ENCODE measurements around the gene TRAF6.

TRAF6 gene

DNA sequence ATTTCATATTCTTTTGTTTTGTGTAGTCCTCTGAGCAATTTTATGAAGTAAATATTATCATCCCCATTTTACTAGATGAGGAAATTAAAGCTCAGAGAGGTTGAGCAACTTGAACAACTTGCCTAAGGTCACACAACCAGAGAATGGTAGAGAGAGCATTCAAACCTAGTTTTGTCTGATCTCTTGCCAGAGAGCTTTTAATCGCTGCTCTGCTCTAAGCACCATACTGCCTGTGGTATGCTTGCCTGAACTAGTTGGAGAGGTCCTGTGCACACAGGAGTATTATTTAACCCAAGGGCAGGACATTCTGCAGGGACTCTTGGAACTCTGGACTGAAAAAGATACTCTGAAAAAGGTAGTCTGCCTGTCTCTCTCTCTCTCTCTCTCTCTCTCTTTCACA, 38.5 kb downstream of the TRAF6 start:
- no peak overlapping the region for H3K27ac ChIP-seq (ENCODE audit: low read length)
- no peak for DNase-seq
- peaks cover 3% of the 10 kb centered on the region; the same call in 1 of the 2 replicates for H4K20me1 ChIP-seq (ENCODE audit: insufficient read depth, low read length)
- H3K9ac ChIP-seq (ENCODE audit: low read depth, low read length), result no peak overlapping the region
- H3K4me1 ChIP-seq (ENCODE audit: insufficient read depth, low read length), result no peaks in the 10 kb centered on the region
- TF ChIP-seq EZH2 (IDR thresholded peaks at IDR 0.05; ENCODE audit: borderline replicate concordance, low read depth, low read length, severe bottlenecking), result no peak
- no peak for TF ChIP-seq CTCF (IDR thresholded peaks at IDR 0.05; ENCODE audit: borderline replicate concordance, extremely low read depth, low read length, poor library complexity, severe bottlenecking)
- no peaks in the 10 kb centered on the region for H3K79me2 ChIP-seq (ENCODE audit: insufficient read depth, low read length)
- H3K9me3 ChIP-seq (ENCODE audit: insufficient read depth, low read length, severe bottlenecking), result no peaks in the 10 kb centered on the region
- H3K4me3 ChIP-seq (ENCODE audit: low read depth in 1 of 2, low read length in 2 of 2), result no peak overlapping the region
- no peak for ATAC-seq (ENCODE audit: insufficient read depth, low read depth)
- H2AFZ ChIP-seq (ENCODE audit: low read depth, low read length), result no peak overlapping the region
- H3K27me3 ChIP-seq (ENCODE audit: insufficient read depth, low read length, poor library complexity), result no peaks in the 10 kb centered on the region
- no peak overlapping the region for H3K4me2 ChIP-seq (ENCODE audit: insufficient read depth, low read length)
- no peaks in the 10 kb centered on the region for H3K36me3 ChIP-seq (ENCODE audit: insufficient read depth, low read length)

- no peaks in the 10 kb centered on the region for H3K79me2 ChIP-seq (ENCODE audit: insufficient read depth, low read length)
- ATAC-seq (ENCODE audit: insufficient read depth, low read depth) (peak; percentile 37; the same call in 2 of the 3 replicates), DNase-seq (no peak)
- H3K4me1 ChIP-seq (ENCODE audit: insufficient read depth, low read length), result no peaks in the 10 kb centered on the region
- H3K4me3 ChIP-seq (ENCODE audit: low read depth in 1 of 2, low read length in 2 of 2), result no peak overlapping the region
- no peaks in the 10 kb centered on the region for H3K27me3 ChIP-seq (ENCODE audit: insufficient read depth, low read length, poor library complexity)
- H3K27ac ChIP-seq (ENCODE audit: low read length), result no peak overlapping the region
- no peak for TF ChIP-seq CTCF (IDR thresholded peaks at IDR 0.05; ENCODE audit: borderline replicate concordance, extremely low read depth, low read length, poor library complexity, severe bottlenecking)
- no peak for TF ChIP-seq EZH2 (IDR thresholded peaks at IDR 0.05; ENCODE audit: borderline replicate concordance, low read depth, low read length, severe bottlenecking)
- H3K9me3 ChIP-seq (ENCODE audit: insufficient read depth, low read length, severe bottlenecking), result no peaks in the 10 kb centered on the region
- H2AFZ ChIP-seq (ENCODE audit: low read depth, low read length), result no peak overlapping the region
- no peak overlapping the region for H3K9ac ChIP-seq (ENCODE audit: low read depth, low read length)
- H4K20me1 ChIP-seq (ENCODE audit: insufficient read depth, low read length), result peaks cover 3% of the 10 kb centered on the region; the same call in 1 of the 2 replicates
- H3K4me2 ChIP-seq (ENCODE audit: insufficient read depth, low read length), result no peak overlapping the region
- no peaks in the 10 kb centered on the region for H3K36me3 ChIP-seq (ENCODE audit: insufficient read depth, low read length)
Measured at GRCh38 chr11:36469881-36470802, 39.9 kb downstream of the TRAF6 start.

GRCh38 chr11:36469063-36469462, 41.0 kb downstream of the TRAF6 start:
- Histone ChIP-seq H3K9me3 (ENCODE audit: insufficient read depth, low read length, severe bottlenecking) (no peaks in the 10 kb centered on the region), H3K4me2 (ENCODE audit: insufficient read depth, low read length) (no peak overlapping the region), H3K27ac (ENCODE audit: low read length) (no peak overlapping the region), H2AFZ (ENCODE audit: low read depth, low read length) (no peak overlapping the region), H3K4me1 (ENCODE audit: insufficient read depth, low read length) (no peaks in the 10 kb centered on the region), H4K20me1 (ENCODE audit: insufficient read depth, low read length) (peaks cover 3% of the 10 kb centered on the region; the same call in 1 of the 2 replicates), H3K9ac (ENCODE audit: low read depth, low read length) (no peak overlapping the region), H3K27me3 (ENCODE audit: insufficient read depth, low read length, poor library complexity) (no peaks in the 10 kb centered on the region), H3K36me3 (ENCODE audit: insufficient read depth, low read length) (no peaks in the 10 kb centered on the region), H3K4me3 (ENCODE audit: low read depth in 1 of 2, low read length in 2 of 2) (no peak overlapping the region), H3K79me2 (ENCODE audit: insufficient read depth, low read length) (no peaks in the 10 kb centered on the region)
- DNase-seq (peak; percentile 27), ATAC-seq (ENCODE audit: insufficient read depth, low read depth) (0 out of 3 replicates have a peak, but pooled peaks have one; percentile 30)
- peak; percentile 48 for TF ChIP-seq CTCF (IDR thresholded peaks at IDR 0.05; ENCODE audit: borderline replicate concordance, extremely low read depth, low read length, poor library complexity, severe bottlenecking)
- no peak for TF ChIP-seq EZH2 (IDR thresholded peaks at IDR 0.05; ENCODE audit: borderline replicate concordance, low read depth, low read length, severe bottlenecking)
